DMS153 treated with DMSO at 0.1 percent for 48 hours (cell line): Measurements from ENCODE around the gene ADGRV1.

Source experiments
- DNase-seq: peaks from one replicate; lab custom pipeline; 2025; ENCODE audit not compliant: unreplicated experiment; lab: John Stamatoyannopoulos, UW

The ADGRV1 gene

GRCh38 chr5:91144491-91145332, 586.1 kb downstream of the ADGRV1 start:
- DNase-seq = no peak

GRCh38 chr5:91145333-91145620, 586.7 kb downstream of the ADGRV1 start:
- no peak for DNase-seq

- DNase-seq = no peak
These were observed 587.6 kb downstream of the ADGRV1 start for GRCh38 chr5:91146230-91146629.

- no peak for DNase-seq
These were observed 588.5 kb downstream of the ADGRV1 start for GRCh38 chr5:91146905-91147600.

GRCh38 chr5:91150234-91150633, 591.6 kb downstream of the ADGRV1 start:
- DNase-seq = no peak

- DNase-seq = no peak
These were observed 592.0 kb downstream of the ADGRV1 start for GRCh38 chr5:91150636-91151035.

- DNase-seq = no peak
These were observed 593.4 kb downstream of the ADGRV1 start for GRCh38 chr5:91151947-91152346.

- no peak for DNase-seq
These were observed 595.7 kb downstream of the ADGRV1 start for GRCh38 chr5:91154338-91154737.

- DNase-seq = no peak
These were observed 596.7 kb downstream of the ADGRV1 start for GRCh38 chr5:91155274-91155673.

GRCh38 chr5:91156242-91156641, 597.6 kb downstream of the ADGRV1 start:
- no peak for DNase-seq

- no peak for DNase-seq
These were observed 599.4 kb downstream of the ADGRV1 start for GRCh38 chr5:91158011-91158410.

GRCh38 chr5:91159647-91160046, 601.0 kb downstream of the ADGRV1 start:
- no peak for DNase-seq

GRCh38 chr5:91160714-91161285, 602.2 kb downstream of the ADGRV1 start:
- no peak for DNase-seq

- no peak for DNase-seq
These were observed 604.2 kb downstream of the ADGRV1 start for GRCh38 chr5:91162534-91163381.

- DNase-seq = no peak
These were observed 605.8 kb downstream of the ADGRV1 start for GRCh38 chr5:91164424-91164823.

- no peak for DNase-seq
These were observed 607.6 kb downstream of the ADGRV1 start for GRCh38 chr5:91166059-91166807.

GRCh38 chr5:91168859-91169258, 610.3 kb downstream of the ADGRV1 start:
- DNase-seq = no peak

GRCh38 chr5:91170266-91170665, 611.7 kb downstream of the ADGRV1 start:
- no peak for DNase-seq

GRCh38 chr5:91171322-91171721, 612.7 kb downstream of the ADGRV1 start:
- no peak for DNase-seq

- no peak for DNase-seq
These were observed 615.8 kb downstream of the ADGRV1 start for GRCh38 chr5:91174396-91174795.

- DNase-seq = no peak
These were observed 617.1 kb downstream of the ADGRV1 start for GRCh38 chr5:91175708-91176107.
